GM21825 (cell line): ENCODE data around the gene TSPAN4.
A peak's percentile ranks its signal among the peaks of the same experiment; 100 is the strongest.

Source experiments
- ATAC-seq: cut with Tn5 transposase; IDR thresholded peaks from one replicate; pipeline ENCODE4 v1.9.1; 2021; ENCODE audit warnings: mild to moderate bottlenecking, moderate library complexity; ENCODE audit not compliant: unreplicated experiment

TSPAN4 gene

GRCh38 chr11:803770-804598, 38.7 kb upstream of the TSPAN4 start:
- no peak for ATAC-seq

- no peak for ATAC-seq
Measured at GRCh38 chr11:804599-804964, 38.1 kb upstream of the TSPAN4 start.

- ATAC-seq: no peak
Measured at GRCh38 chr11:808427-809286, 34.0 kb upstream of the TSPAN4 start.

GRCh38 chr11:809287-810039, 33.2 kb upstream of the TSPAN4 start, which contains the start of gene RPLP2:
Gene RPLP2, plus strand, starts transcription at chr11:809967. Its CDS starts 268 bp downstream, at chr11:810235.
- peak; percentile 74 for ATAC-seq

- no peak for ATAC-seq
Measured at GRCh38 chr11:810040-810567, 32.5 kb upstream of the TSPAN4 start.

GRCh38 chr11:811446-812245, 31.0 kb upstream of the TSPAN4 start:
- no peak for ATAC-seq

- no peak for ATAC-seq
Measured at GRCh38 chr11:812390-812789, 30.3 kb upstream of the TSPAN4 start.

GRCh38 chr11:813072-813455, 29.6 kb upstream of the TSPAN4 start:
- ATAC-seq: no peak

- ATAC-seq: no peak
Measured at GRCh38 chr11:813456-814096, 29.1 kb upstream of the TSPAN4 start.

- ATAC-seq: no peak
Measured at GRCh38 chr11:815675-816432, 26.8 kb upstream of the TSPAN4 start.

- no peak for ATAC-seq
Measured at GRCh38 chr11:816433-816779, 26.2 kb upstream of the TSPAN4 start.

- no peak for ATAC-seq
Measured at GRCh38 chr11:818396-819128, 24.1 kb upstream of the TSPAN4 start, which contains the start of gene PNPLA2. Gene PNPLA2, plus strand, starts transcription at chr11:818914. Its CDS starts 805 bp downstream, at chr11:819719.

- ATAC-seq: peak; percentile 65
Measured at GRCh38 chr11:819129-819931, 23.3 kb upstream of the TSPAN4 start.

GRCh38 chr11:819943-820649, 22.6 kb upstream of the TSPAN4 start:
- peak; percentile 51 for ATAC-seq

GRCh38 chr11:820655-821511, 21.8 kb upstream of the TSPAN4 start:
- ATAC-seq: no peak
